Measurements from ENCODE around the gene BATF.

BATF gene

GRCh38 chr14:75551021-75551420 lies 28.8 kb downstream of the BATF start:
- H3K9ac ChIP-seq (ENCODE audit: low read depth, low read length), result no peak overlapping the region
- no peaks in the 10 kb centered on the region for H3K27me3 ChIP-seq (ENCODE audit: control insufficient read depth, insufficient read depth, low read length)
- no peaks in the 10 kb centered on the region for H3K4me1 ChIP-seq (ENCODE audit: control insufficient read depth, insufficient read depth, low read length)
- no peak overlapping the region for H3K4me3 ChIP-seq (ENCODE audit: low read depth, low read length)
- H3K27ac ChIP-seq (ENCODE audit: low read depth, low read length), result no peak overlapping the region
- no peaks in the 10 kb centered on the region for H3K9me3 ChIP-seq (ENCODE audit: control insufficient read depth, insufficient read depth, low read length)
- H3K36me3 ChIP-seq (ENCODE audit: control insufficient read depth, insufficient read depth, low read length), result no peaks in the 10 kb centered on the region

DNA sequence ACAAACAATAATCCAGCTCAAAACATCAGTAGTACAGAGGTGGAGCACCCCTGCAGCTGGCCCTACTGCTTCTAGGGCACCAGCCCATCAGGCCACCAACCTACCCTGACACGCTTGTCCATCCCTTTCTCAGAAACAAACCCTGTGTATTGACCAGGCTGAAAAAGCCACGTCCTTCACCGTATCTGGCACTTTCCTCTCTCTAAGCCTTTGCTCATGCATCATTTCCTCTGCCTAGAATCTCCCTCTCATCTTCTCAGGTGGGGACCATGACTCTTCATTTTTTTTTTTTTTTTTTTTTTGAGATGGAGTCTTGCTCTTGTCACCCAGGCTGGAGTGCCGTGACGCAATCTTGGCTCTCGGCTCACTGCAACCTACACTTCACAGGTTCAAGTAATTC lies 30.9 kb downstream of the BATF start:
- Histone ChIP-seq H3K4me3 (ENCODE audit: low read depth, low read length) (no peak overlapping the region), H3K4me1 (ENCODE audit: control insufficient read depth, insufficient read depth, low read length) (no peaks in the 10 kb centered on the region), H3K9ac (ENCODE audit: low read depth, low read length) (no peak overlapping the region), H3K36me3 (ENCODE audit: control insufficient read depth, insufficient read depth, low read length) (no peaks in the 10 kb centered on the region), H3K27me3 (ENCODE audit: control insufficient read depth, insufficient read depth, low read length) (no peaks in the 10 kb centered on the region), H3K9me3 (ENCODE audit: control insufficient read depth, insufficient read depth, low read length) (no peaks in the 10 kb centered on the region), H3K27ac (ENCODE audit: low read depth, low read length) (no peak overlapping the region)

- no peaks in the 10 kb centered on the region for H3K36me3 ChIP-seq (ENCODE audit: control insufficient read depth, insufficient read depth, low read length)
- H3K4me1 ChIP-seq (ENCODE audit: control insufficient read depth, insufficient read depth, low read length), result no peaks in the 10 kb centered on the region
- no peaks in the 10 kb centered on the region for H3K27me3 ChIP-seq (ENCODE audit: control insufficient read depth, insufficient read depth, low read length)
- H3K9me3 ChIP-seq (ENCODE audit: control insufficient read depth, insufficient read depth, low read length), result no peaks in the 10 kb centered on the region
- H3K27ac ChIP-seq (ENCODE audit: low read depth, low read length), result no peak overlapping the region
- no peak overlapping the region for H3K4me3 ChIP-seq (ENCODE audit: low read depth, low read length)
- no peak overlapping the region for H3K9ac ChIP-seq (ENCODE audit: low read depth, low read length)
Measured at GRCh38 chr14:75553761-75554364, 31.6 kb downstream of the BATF start.

DNA sequence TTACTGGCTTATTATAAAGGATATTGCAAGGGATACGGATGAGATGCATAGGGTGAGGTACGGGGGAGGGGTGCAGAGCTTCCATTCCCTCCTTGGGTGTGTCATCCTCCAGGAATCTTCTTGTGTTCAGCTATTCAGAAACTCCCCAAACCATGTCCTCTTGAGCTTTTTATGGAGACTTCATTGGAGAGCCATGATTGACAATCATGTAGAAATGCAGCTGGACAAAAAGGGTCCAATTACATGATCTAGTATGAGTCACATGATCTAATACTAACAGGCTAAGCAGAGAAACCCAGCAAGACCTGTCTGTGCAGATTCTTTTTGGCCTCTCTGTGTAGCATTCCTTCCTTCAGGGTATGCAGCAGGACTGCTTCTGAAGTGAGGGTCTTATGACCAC lies 32.2 kb downstream of the BATF start:
- Histone ChIP-seq H3K27me3 (ENCODE audit: control insufficient read depth, insufficient read depth, low read length) (no peaks in the 10 kb centered on the region), H3K9me3 (ENCODE audit: control insufficient read depth, insufficient read depth, low read length) (no peaks in the 10 kb centered on the region), H3K27ac (ENCODE audit: low read depth, low read length) (no peak overlapping the region), H3K36me3 (ENCODE audit: control insufficient read depth, insufficient read depth, low read length) (no peaks in the 10 kb centered on the region), H3K4me3 (ENCODE audit: low read depth, low read length) (no peak overlapping the region), H3K9ac (ENCODE audit: low read depth, low read length) (no peak overlapping the region), H3K4me1 (ENCODE audit: control insufficient read depth, insufficient read depth, low read length) (no peaks in the 10 kb centered on the region)

- Histone ChIP-seq H3K4me1 (ENCODE audit: control insufficient read depth, insufficient read depth, low read length) (0 out of 2 replicates have a peak, but pooled peaks cover 3% of the 10 kb centered on the region), H3K27ac (ENCODE audit: low read depth, low read length) (no peak overlapping the region)
Measured at GRCh38 chr14:75558440-75558839, 36.2 kb downstream of the BATF start.

GRCh38 chr14:75559045-75559444 lies 36.8 kb downstream of the BATF start:
- Histone ChIP-seq H3K27ac (ENCODE audit: low read depth, low read length) (no peak overlapping the region), H3K4me1 (ENCODE audit: control insufficient read depth, insufficient read depth, low read length) (0 out of 2 replicates have a peak, but pooled peaks cover 3% of the 10 kb centered on the region), H3K9ac (ENCODE audit: low read depth, low read length) (no peak overlapping the region), H3K27me3 (ENCODE audit: control insufficient read depth, insufficient read depth, low read length) (no peaks in the 10 kb centered on the region), H3K36me3 (ENCODE audit: control insufficient read depth, insufficient read depth, low read length) (no peaks in the 10 kb centered on the region), H3K9me3 (ENCODE audit: control insufficient read depth, insufficient read depth, low read length) (no peaks in the 10 kb centered on the region), H3K4me3 (ENCODE audit: low read depth, low read length) (no peak overlapping the region)

More at GRCh38 chr14:75558440-75558839, 36.2 kb downstream of the BATF start:
- Histone ChIP-seq H3K9me3 (ENCODE audit: control insufficient read depth, insufficient read depth, low read length) (no peaks in the 10 kb centered on the region), H3K27me3 (ENCODE audit: control insufficient read depth, insufficient read depth, low read length) (no peaks in the 10 kb centered on the region), H3K4me3 (ENCODE audit: low read depth, low read length) (no peak overlapping the region), H3K9ac (ENCODE audit: low read depth, low read length) (no peak overlapping the region), H3K36me3 (ENCODE audit: control insufficient read depth, insufficient read depth, low read length) (no peaks in the 10 kb centered on the region)

DNA sequence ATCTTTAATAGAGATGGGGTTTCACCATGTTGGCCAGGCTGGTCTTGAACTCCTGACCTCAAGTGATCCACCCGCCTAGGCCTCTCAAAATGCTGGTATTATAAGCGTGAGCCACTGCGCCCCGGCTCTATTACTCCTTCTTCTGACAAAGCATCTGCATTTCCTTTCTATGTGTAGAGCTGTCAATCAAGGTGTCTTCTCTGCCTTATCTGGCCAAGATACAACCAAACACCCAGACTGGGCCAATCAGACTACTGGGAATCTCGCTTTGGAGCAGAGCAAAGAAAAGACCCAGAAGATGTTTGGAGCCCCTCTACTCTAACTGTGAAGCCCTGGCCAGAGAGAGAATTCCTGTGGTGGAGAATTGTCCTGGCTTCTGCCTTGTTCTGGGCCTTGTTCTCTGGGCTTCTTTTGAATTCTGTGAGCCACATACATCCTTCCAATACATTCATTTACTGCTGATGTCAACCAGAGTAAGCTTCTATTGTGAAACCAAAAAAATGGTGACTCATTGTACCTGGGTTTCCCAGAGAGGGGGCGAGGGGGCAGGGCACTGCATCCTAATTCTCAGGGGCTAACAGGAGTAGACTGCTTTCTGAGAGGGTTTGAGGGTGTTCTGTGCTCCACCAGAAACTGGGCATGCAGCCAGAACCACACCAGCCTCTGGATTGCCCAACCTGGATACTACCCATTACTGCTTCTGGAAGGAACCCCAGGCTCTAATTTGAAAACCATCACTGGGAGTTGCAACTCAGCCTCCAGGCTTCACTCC lies 37.4 kb downstream of the BATF start:
- no peaks in the 10 kb centered on the region for H3K27me3 ChIP-seq (ENCODE audit: control insufficient read depth, insufficient read depth, low read length)
- no peak overlapping the region for H3K4me3 ChIP-seq (ENCODE audit: low read depth, low read length)
- no peaks in the 10 kb centered on the region for H3K9me3 ChIP-seq (ENCODE audit: control insufficient read depth, insufficient read depth, low read length)
- H3K36me3 ChIP-seq (ENCODE audit: control insufficient read depth, insufficient read depth, low read length), result no peaks in the 10 kb centered on the region
- no peak overlapping the region for H3K9ac ChIP-seq (ENCODE audit: low read depth, low read length)
- H3K4me1 ChIP-seq (ENCODE audit: control insufficient read depth, insufficient read depth, low read length), result 0 out of 2 replicates have a peak, but pooled peaks cover 3% of the 10 kb centered on the region
- no peak overlapping the region for H3K27ac ChIP-seq (ENCODE audit: low read depth, low read length)

GRCh38 chr14:75561013-75561432 lies 38.8 kb downstream of the BATF start:
- Histone ChIP-seq H3K4me1 (ENCODE audit: control insufficient read depth, insufficient read depth, low read length) (0 out of 2 replicates have a peak, but pooled peaks cover 3% of the 10 kb centered on the region), H3K36me3 (ENCODE audit: control insufficient read depth, insufficient read depth, low read length) (no peaks in the 10 kb centered on the region), H3K9me3 (ENCODE audit: control insufficient read depth, insufficient read depth, low read length) (no peaks in the 10 kb centered on the region), H3K9ac (ENCODE audit: low read depth, low read length) (no peak overlapping the region), H3K27me3 (ENCODE audit: control insufficient read depth, insufficient read depth, low read length) (no peaks in the 10 kb centered on the region), H3K27ac (ENCODE audit: low read depth, low read length) (no peak overlapping the region), H3K4me3 (ENCODE audit: low read depth, low read length) (no peak overlapping the region)

GRCh38 chr14:75562089-75562488 lies 39.8 kb downstream of the BATF start:
- Histone ChIP-seq H3K27ac (ENCODE audit: low read depth, low read length) (no peak overlapping the region), H3K9me3 (ENCODE audit: control insufficient read depth, insufficient read depth, low read length) (no peaks in the 10 kb centered on the region), H3K9ac (ENCODE audit: low read depth, low read length) (no peak overlapping the region), H3K4me3 (ENCODE audit: low read depth, low read length) (no peak overlapping the region), H3K27me3 (ENCODE audit: control insufficient read depth, insufficient read depth, low read length) (no peaks in the 10 kb centered on the region), H3K4me1 (ENCODE audit: control insufficient read depth, insufficient read depth, low read length) (0 out of 2 replicates have a peak, but pooled peaks cover 3% of the 10 kb centered on the region), H3K36me3 (ENCODE audit: control insufficient read depth, insufficient read depth, low read length) (no peaks in the 10 kb centered on the region)

DNA sequence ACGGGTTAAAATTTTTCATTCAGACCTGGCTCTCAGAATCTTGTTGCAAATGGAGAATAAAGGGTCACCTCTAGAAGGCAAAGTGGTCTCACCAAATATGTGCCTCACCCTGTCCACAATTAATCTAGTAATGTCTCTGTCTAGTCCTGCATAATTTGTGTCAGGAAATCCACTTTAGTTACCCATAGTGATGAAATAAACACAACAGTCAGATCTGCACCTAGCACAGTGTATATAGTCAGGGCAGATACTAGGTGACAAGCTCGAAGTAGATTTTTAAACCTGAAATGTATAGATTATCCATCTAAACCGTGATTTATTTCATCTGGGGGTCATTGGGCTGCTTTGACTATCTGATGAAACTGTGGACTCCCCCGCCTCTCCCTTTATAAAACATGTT lies 40.2 kb downstream of the BATF start:
- Histone ChIP-seq H3K9ac (ENCODE audit: low read depth, low read length) (no peak overlapping the region), H3K4me1 (ENCODE audit: control insufficient read depth, insufficient read depth, low read length) (0 out of 2 replicates have a peak, but pooled peaks cover 3% of the 10 kb centered on the region), H3K27ac (ENCODE audit: low read depth, low read length) (no peak overlapping the region), H3K4me3 (ENCODE audit: low read depth, low read length) (no peak overlapping the region), H3K27me3 (ENCODE audit: control insufficient read depth, insufficient read depth, low read length) (no peaks in the 10 kb centered on the region), H3K36me3 (ENCODE audit: control insufficient read depth, insufficient read depth, low read length) (no peaks in the 10 kb centered on the region), H3K9me3 (ENCODE audit: control insufficient read depth, insufficient read depth, low read length) (no peaks in the 10 kb centered on the region)

DNA sequence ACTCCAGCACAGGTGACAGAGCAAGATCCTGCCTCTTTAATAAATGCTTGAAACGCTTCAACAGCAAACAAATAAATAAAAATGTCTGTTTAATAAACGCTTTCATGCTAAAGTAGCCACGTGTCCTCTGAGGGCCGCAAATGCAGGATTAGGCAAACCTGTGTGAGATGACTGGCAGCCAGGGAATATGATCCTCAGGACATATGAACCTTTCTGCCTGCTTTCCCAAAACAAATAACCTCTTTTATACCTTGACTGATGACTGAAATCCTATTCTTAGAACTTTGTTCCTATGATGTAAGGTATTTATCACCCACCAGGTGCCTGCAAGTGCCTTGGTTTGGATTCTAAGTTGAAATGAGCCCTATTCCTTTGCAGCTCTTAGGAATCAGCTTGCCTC lies 41.7 kb downstream of the BATF start:
- H3K27ac ChIP-seq (ENCODE audit: low read depth, low read length), result no peak overlapping the region
- no peaks in the 10 kb centered on the region for H3K27me3 ChIP-seq (ENCODE audit: control insufficient read depth, insufficient read depth, low read length)
- H3K4me1 ChIP-seq (ENCODE audit: control insufficient read depth, insufficient read depth, low read length), result 0 out of 2 replicates have a peak, but pooled peaks cover 3% of the 10 kb centered on the region
- H3K9me3 ChIP-seq (ENCODE audit: control insufficient read depth, insufficient read depth, low read length), result no peaks in the 10 kb centered on the region
- H3K4me3 ChIP-seq (ENCODE audit: low read depth, low read length), result no peak overlapping the region
- no peaks in the 10 kb centered on the region for H3K36me3 ChIP-seq (ENCODE audit: control insufficient read depth, insufficient read depth, low read length)
- H3K9ac ChIP-seq (ENCODE audit: low read depth, low read length), result no peak overlapping the region
